HUES48 (cell line): ENCODE data around the gene NDST1.

ENCODE experiments used
- H3K27ac ChIP-seq: one replicate; pipeline ENCODE4 v1.7.0; 2013; ENCODE audit warnings: low read depth, low read length, inconsistent platforms
- H3K27me3 ChIP-seq: 2 replicates; pipeline ENCODE4 v1.6.1; 2013; ENCODE audit warnings: mild to moderate bottlenecking, low read length; ENCODE audit not compliant: control insufficient read depth, insufficient read depth
- H3K36me3 ChIP-seq: 2 replicates; pipeline ENCODE4 v1.6.1; 2013; ENCODE audit warnings: low read length; ENCODE audit not compliant: control insufficient read depth, insufficient read depth
- H3K4me1 ChIP-seq: 2 replicates; pipeline ENCODE4 v1.6.1; 2013; ENCODE audit warnings: mild to moderate bottlenecking, low read length; ENCODE audit not compliant: control insufficient read depth, insufficient read depth
- H3K4me3 ChIP-seq: 2 replicates; pipeline ENCODE4 v1.5.1; 2013; ENCODE audit warnings: mild to moderate bottlenecking, low read depth, low read length
- H3K9ac ChIP-seq: 2 replicates; pipeline ENCODE4 v1.6.1; 2013; ENCODE audit warnings: mild to moderate bottlenecking, low read depth, low read length, moderate library complexity
- H3K9me3 ChIP-seq: 2 replicates; pipeline ENCODE4 v1.6.1; 2013; ENCODE audit warnings: low read length; ENCODE audit not compliant: control insufficient read depth, insufficient read depth

NDST1 gene

GRCh38 chr5:150500328-150500841 lies 7.5 kb upstream of the NDST1 start:
- Histone ChIP-seq H3K9me3 (no peaks in the 10 kb centered on the region), H3K27ac (no peak overlapping the region), H3K4me1 (peaks cover 33% of the 10 kb centered on the region), H3K36me3 (peaks cover 7% of the 10 kb centered on the region; the same call in 1 of the 2 replicates), H3K9ac (no peak overlapping the region), H3K27me3 (no peaks in the 10 kb centered on the region), H3K4me3 (no peak overlapping the region)

GRCh38 chr5:150500905-150501304 lies 7.0 kb upstream of the NDST1 start:
- Histone ChIP-seq H3K27ac (no peak overlapping the region), H3K9ac (no peak overlapping the region), H3K4me3 (no peak overlapping the region), H3K4me1 (peaks cover 33% of the 10 kb centered on the region), H3K9me3 (no peaks in the 10 kb centered on the region), H3K27me3 (no peaks in the 10 kb centered on the region), H3K36me3 (peaks cover 7% of the 10 kb centered on the region; the same call in 1 of the 2 replicates)

GRCh38 chr5:150502106-150502505 lies 5.8 kb upstream of the NDST1 start:
- Histone ChIP-seq H3K4me3 (no peak overlapping the region), H3K4me1 (peaks cover 33% of the 10 kb centered on the region), H3K9me3 (no peaks in the 10 kb centered on the region), H3K9ac (no peak overlapping the region), H3K27ac (no peak overlapping the region), H3K36me3 (peaks cover 7% of the 10 kb centered on the region; the same call in 1 of the 2 replicates), H3K27me3 (no peaks in the 10 kb centered on the region)

GRCh38 chr5:150502847-150503246 lies 5.1 kb upstream of the NDST1 start:
- no peaks in the 10 kb centered on the region for H3K9me3 ChIP-seq
- peaks cover 29% of the 10 kb centered on the region for H3K4me1 ChIP-seq

GRCh38 chr5:150503386-150503785 lies 4.5 kb upstream of the NDST1 start:
- H3K4me1 ChIP-seq = peaks cover 24% of the 10 kb centered on the region

More at GRCh38 chr5:150502847-150503246, 5.1 kb upstream of the NDST1 start:
- peaks cover 7% of the 10 kb centered on the region; the same call in 1 of the 2 replicates for H3K36me3 ChIP-seq
- no peak overlapping the region for H3K27ac ChIP-seq
- no peak overlapping the region for H3K9ac ChIP-seq
- no peak overlapping the region for H3K4me3 ChIP-seq
- H3K27me3 ChIP-seq = no peaks in the 10 kb centered on the region

GRCh38 chr5:150503977-150504620 lies 3.8 kb upstream of the NDST1 start:
- Histone ChIP-seq H3K4me3 (no peak overlapping the region), H3K27me3 (no peaks in the 10 kb centered on the region), H3K36me3 (peaks cover 7% of the 10 kb centered on the region; the same call in 1 of the 2 replicates), H3K27ac (no peak overlapping the region), H3K4me1 (peaks cover 23% of the 10 kb centered on the region), H3K9ac (no peak overlapping the region), H3K9me3 (no peaks in the 10 kb centered on the region)

More at GRCh38 chr5:150503386-150503785, 4.5 kb upstream of the NDST1 start:
- no peaks in the 10 kb centered on the region for H3K27me3 ChIP-seq
- peaks cover 7% of the 10 kb centered on the region; the same call in 1 of the 2 replicates for H3K36me3 ChIP-seq
- no peaks in the 10 kb centered on the region for H3K9me3 ChIP-seq
- no peak overlapping the region for H3K9ac ChIP-seq
- H3K27ac ChIP-seq = no peak overlapping the region
- no peak overlapping the region for H3K4me3 ChIP-seq

- Histone ChIP-seq H3K27ac (no peak overlapping the region), H3K4me3 (no peak overlapping the region), H3K4me1 (peaks cover 18% of the 10 kb centered on the region), H3K27me3 (no peaks in the 10 kb centered on the region), H3K9me3 (no peaks in the 10 kb centered on the region), H3K36me3 (peaks cover 7% of the 10 kb centered on the region; the same call in 1 of the 2 replicates), H3K9ac (no peak overlapping the region)
Observed at GRCh38 chr5:150505041-150505511, 2.9 kb upstream of the NDST1 start.

GRCh38 chr5:150505816-150506215 lies 2.1 kb upstream of the NDST1 start:
- Histone ChIP-seq H3K9me3 (no peaks in the 10 kb centered on the region), H3K4me1 (peaks cover 25% of the 10 kb centered on the region), H3K27me3 (no peaks in the 10 kb centered on the region), H3K27ac (no peak overlapping the region), H3K36me3 (peaks cover 7% of the 10 kb centered on the region; the same call in 1 of the 2 replicates), H3K4me3 (no peak overlapping the region), H3K9ac (no peak overlapping the region)

- no peak overlapping the region for H3K4me3 ChIP-seq
- no peak overlapping the region for H3K9ac ChIP-seq
- H3K9me3 ChIP-seq = no peaks in the 10 kb centered on the region
- no peaks in the 10 kb centered on the region for H3K27me3 ChIP-seq
- no peak overlapping the region for H3K27ac ChIP-seq
- H3K4me1 ChIP-seq = peaks cover 34% of the 10 kb centered on the region
- H3K36me3 ChIP-seq = no peaks in the 10 kb centered on the region
Observed at GRCh38 chr5:150506571-150507473, 1.1 kb upstream of the NDST1 start.

- Histone ChIP-seq H3K27me3 (no peaks in the 10 kb centered on the region), H3K36me3 (no peaks in the 10 kb centered on the region), H3K9me3 (no peaks in the 10 kb centered on the region), H3K4me1 (peaks cover 37% of the 10 kb centered on the region), H3K27ac (no peak overlapping the region), H3K4me3 (no peak overlapping the region), H3K9ac (no peak overlapping the region)
Observed at GRCh38 chr5:150508277-150508640, 328 bp downstream of the NDST1 start.
